Colonic mucosa (tissue), 4 donors: ENCODE results near the gene ZNF681. TPM values are rescaled to one million over a fixed set of nuclear protein-coding genes. Genes with fewer than 3 reads are reported as not detected.
A peak's percentile ranks its signal among the peaks of the same experiment; 100 is the strongest.

Source experiments
- DNase-seq: peaks from one replicate; pipeline ENCODE4 v3.0.0-alpha.2; 2020
- H3K27ac ChIP-seq: fragments of 200-600 bp; one replicate; pipeline ENCODE4 v1.8.0; 2021
- H3K27me3 ChIP-seq: fragments of 200-600 bp; one replicate; pipeline ENCODE4 v1.8.0; 2021
- H3K36me3 ChIP-seq: fragments of 200-600 bp; one replicate; pipeline ENCODE4 v1.8.0; 2021
- H3K4me1 ChIP-seq: fragments of 200-600 bp; one replicate; pipeline ENCODE4 v1.8.0; 2021; ENCODE audit warnings: mild to moderate bottlenecking
- H3K4me3 ChIP-seq: fragments of 200-600 bp; one replicate; pipeline ENCODE4 v1.8.0; 2021
- H3K9ac ChIP-seq, 2 donors: one replicate each; pipeline ENCODE4 v1.7.0; 2013; ENCODE audit warnings: control low read depth in 2 of 2, low read depth in 2 of 2, low read length in 2 of 2
- H3K9me3 ChIP-seq: fragments of 200-600 bp; one replicate; pipeline ENCODE4 v1.8.0; 2021
- CTCF ChIP-seq: fragments of 200-600 bp; IDR thresholded peaks from one replicate; pipeline ENCODE4 v1.8.0; 2022; ENCODE audit warnings: antibody characterized with exemption, mild to moderate bottlenecking
- intact Hi-C: fragments of 100-400 bp; cut with DNase I; formaldehyde crosslinking; loops from one replicate; pipeline ENCODE4 v1.14.1; 2022
- total RNA-seq, 2 donors: library from RNA; stranded (reverse); fragmentation: NEBNext Ultra II Directional in 1 of 2; extraction: Animal tissue kit (Norgen Biotek cat#: 25700) in 1 of 2; gene quantifications; one replicate each; pipeline ENCODE4 v1.2.1, GENCODE V29; 2021
- donor health status: healthy.
- donor health status: DM: no; HTN: no; CAD: no.
- donor health status: DM: no; HTN: no; CAD: no.

ZNF681 gene
- total RNA-seq, result 1 to 10 TPM; 2.9 to 3.2 TPM

- Histone ChIP-seq H3K4me3 (peak within 1 kb of the TSS; percentile 42), H3K4me1 (no peaks in the 10 kb centered on the region), H3K9ac (peak within 1 kb of the TSS; percentile 68 to 73), H3K27me3 (no peaks in the 10 kb centered on the region), H3K9me3 (no peaks in the 10 kb centered on the region), H3K36me3 (no peaks in the 10 kb centered on the region), H3K27ac (peak within 1 kb of the TSS; percentile 0)
- TF ChIP-seq CTCF, result peak; percentile 16
- peak; percentile 94 for DNase-seq
- intact Hi-C loops, result no loop called here
These were observed at the start of gene ZNF681 for GRCh38 chr19:23758187-23759074. TSS of gene ZNF681 (minus strand) at chr19:23758891. CDS start at chr19:23758749, 142 bp downstream.

GRCh38 chr19:23804676-23805075, 46.0 kb upstream of the ZNF681 start:
- no peak overlapping the region for H3K9ac ChIP-seq
- H3K4me1 ChIP-seq, result no peaks in the 10 kb centered on the region
- DNase-seq, result no peak
- no peaks in the 10 kb centered on the region for H3K36me3 ChIP-seq
- no peak overlapping the region for H3K4me3 ChIP-seq
- H3K27me3 ChIP-seq, result no peaks in the 10 kb centered on the region
- TF ChIP-seq CTCF, result no peak
- intact Hi-C loops, result no loop called here
- H3K9me3 ChIP-seq, result no peaks in the 10 kb centered on the region
- H3K27ac ChIP-seq, result no peak overlapping the region

- intact Hi-C loops, result no loop called here
- TF ChIP-seq CTCF, result no peak
- no peaks in the 10 kb centered on the region for H3K9me3 ChIP-seq
- no peak overlapping the region for H3K4me3 ChIP-seq
- no peak overlapping the region for H3K27ac ChIP-seq
- no peaks in the 10 kb centered on the region for H3K27me3 ChIP-seq
- H3K4me1 ChIP-seq, result no peaks in the 10 kb centered on the region
- no peaks in the 10 kb centered on the region for H3K36me3 ChIP-seq
- DNase-seq, result no peak
- no peak overlapping the region for H3K9ac ChIP-seq
These were observed 43.6 kb upstream of the ZNF681 start for GRCh38 chr19:23802290-23802689.

- TF ChIP-seq CTCF, result no peak
- no peak for DNase-seq
- Histone ChIP-seq H3K36me3 (no peaks in the 10 kb centered on the region), H3K27me3 (no peaks in the 10 kb centered on the region), H3K27ac (no peak overlapping the region), H3K4me3 (no peak overlapping the region), H3K9me3 (no peaks in the 10 kb centered on the region), H3K9ac (no peak overlapping the region), H3K4me1 (no peaks in the 10 kb centered on the region)
- intact Hi-C loops, result no loop called here
These were observed 43.1 kb upstream of the ZNF681 start for GRCh38 chr19:23801803-23802202.

- no peak overlapping the region for H3K9ac ChIP-seq
- no peak overlapping the region for H3K4me3 ChIP-seq
- no peaks in the 10 kb centered on the region for H3K4me1 ChIP-seq
- intact Hi-C loops, result no loop called here
- DNase-seq, result no peak
- no peak for TF ChIP-seq CTCF
- no peaks in the 10 kb centered on the region for H3K27me3 ChIP-seq
- H3K36me3 ChIP-seq, result no peaks in the 10 kb centered on the region
- no peak overlapping the region for H3K27ac ChIP-seq
- no peaks in the 10 kb centered on the region for H3K9me3 ChIP-seq
These were observed 42.2 kb upstream of the ZNF681 start for GRCh38 chr19:23800868-23801267.
